Stimulated activated naive CD4-positive, alpha-beta T cell (primary cell): ENCODE data around the gene CLCA4.

Source experiments
- DNase-seq, 6 experiments: peaks; one replicate each; lab custom pipeline; 2025; lab: John Stamatoyannopoulos, UW

CLCA4 gene, protein sequence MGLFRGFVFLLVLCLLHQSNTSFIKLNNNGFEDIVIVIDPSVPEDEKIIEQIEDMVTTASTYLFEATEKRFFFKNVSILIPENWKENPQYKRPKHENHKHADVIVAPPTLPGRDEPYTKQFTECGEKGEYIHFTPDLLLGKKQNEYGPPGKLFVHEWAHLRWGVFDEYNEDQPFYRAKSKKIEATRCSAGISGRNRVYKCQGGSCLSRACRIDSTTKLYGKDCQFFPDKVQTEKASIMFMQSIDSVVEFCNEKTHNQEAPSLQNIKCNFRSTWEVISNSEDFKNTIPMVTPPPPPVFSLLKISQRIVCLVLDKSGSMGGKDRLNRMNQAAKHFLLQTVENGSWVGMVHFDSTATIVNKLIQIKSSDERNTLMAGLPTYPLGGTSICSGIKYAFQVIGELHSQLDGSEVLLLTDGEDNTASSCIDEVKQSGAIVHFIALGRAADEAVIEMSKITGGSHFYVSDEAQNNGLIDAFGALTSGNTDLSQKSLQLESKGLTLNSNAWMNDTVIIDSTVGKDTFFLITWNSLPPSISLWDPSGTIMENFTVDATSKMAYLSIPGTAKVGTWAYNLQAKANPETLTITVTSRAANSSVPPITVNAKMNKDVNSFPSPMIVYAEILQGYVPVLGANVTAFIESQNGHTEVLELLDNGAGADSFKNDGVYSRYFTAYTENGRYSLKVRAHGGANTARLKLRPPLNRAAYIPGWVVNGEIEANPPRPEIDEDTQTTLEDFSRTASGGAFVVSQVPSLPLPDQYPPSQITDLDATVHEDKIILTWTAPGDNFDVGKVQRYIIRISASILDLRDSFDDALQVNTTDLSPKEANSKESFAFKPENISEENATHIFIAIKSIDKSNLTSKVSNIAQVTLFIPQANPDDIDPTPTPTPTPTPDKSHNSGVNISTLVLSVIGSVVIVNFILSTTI

DNA sequence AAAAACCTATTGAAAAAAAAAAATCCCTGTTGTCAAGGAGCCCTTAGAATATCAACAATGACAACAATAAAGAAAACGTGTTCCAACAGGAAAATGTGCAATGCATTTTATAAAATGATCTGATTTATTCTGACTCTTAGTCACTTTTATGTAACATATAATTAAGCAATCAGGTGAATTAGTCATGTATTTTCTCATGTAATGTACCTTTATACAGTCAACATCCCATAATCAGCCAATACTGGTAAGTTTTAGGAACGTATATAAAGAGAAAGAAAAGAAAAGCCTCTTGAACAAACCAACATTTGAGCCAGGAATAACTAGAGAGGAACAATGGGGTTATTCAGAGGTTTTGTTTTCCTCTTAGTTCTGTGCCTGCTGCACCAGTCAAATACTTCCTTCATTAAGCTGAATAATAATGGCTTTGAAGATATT is at the start of gene CLCA4:
CLCA4 (plus strand) TSS at position 292 of the 435 bp plus-strand sequence; CDS start at position 334, 42 bp downstream.
- DNase-seq, result no peak

GRCh38 chr1:86498281-86498680 is 48.6 kb upstream of the CLCA4 start:
- no peak for DNase-seq

DNA sequence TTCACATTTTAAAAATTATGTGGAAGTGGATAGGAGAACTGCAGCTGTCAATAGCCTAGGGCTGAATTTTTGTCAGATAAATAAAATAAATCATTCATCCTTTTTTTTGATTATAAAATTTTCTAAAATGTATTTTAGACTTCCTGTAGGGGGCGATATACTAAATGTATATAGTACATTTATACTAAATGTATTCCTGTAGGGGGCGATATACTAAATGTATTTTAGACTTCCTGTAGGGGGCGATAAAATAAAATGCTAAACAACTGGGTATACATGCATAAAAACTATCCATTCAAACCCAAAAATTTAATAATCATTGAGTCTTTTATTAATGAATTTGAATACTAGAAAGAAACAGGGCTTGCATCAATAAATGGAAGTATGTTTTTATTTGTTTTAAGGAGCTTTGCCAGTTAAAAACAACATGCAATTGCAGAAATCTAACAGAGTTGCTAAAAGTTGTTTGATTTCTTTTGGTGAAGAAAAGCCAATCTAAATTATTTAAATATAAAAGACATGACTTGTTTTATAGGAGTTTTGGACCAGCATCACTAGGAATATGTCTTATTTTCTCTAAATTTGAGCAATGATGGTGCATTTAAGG is 46.8 kb upstream of the CLCA4 start:
- peak in 3 of 6 experiments; percentile 48 to 84 (median 73) for DNase-seq

GRCh38 chr1:86500714-86501113 is 46.2 kb upstream of the CLCA4 start:
- no peak for DNase-seq

GRCh38 chr1:86502125-86502646 is 44.7 kb upstream of the CLCA4 start:
- peak; percentile 10 to 66 (median 29) for DNase-seq

- peak in 1 of 6 experiments; percentile 54 for DNase-seq
These were observed 44.0 kb upstream of the CLCA4 start for GRCh38 chr1:86502721-86503405.

- no peak for DNase-seq
These were observed 43.3 kb upstream of the CLCA4 start for GRCh38 chr1:86503406-86504136.

DNA sequence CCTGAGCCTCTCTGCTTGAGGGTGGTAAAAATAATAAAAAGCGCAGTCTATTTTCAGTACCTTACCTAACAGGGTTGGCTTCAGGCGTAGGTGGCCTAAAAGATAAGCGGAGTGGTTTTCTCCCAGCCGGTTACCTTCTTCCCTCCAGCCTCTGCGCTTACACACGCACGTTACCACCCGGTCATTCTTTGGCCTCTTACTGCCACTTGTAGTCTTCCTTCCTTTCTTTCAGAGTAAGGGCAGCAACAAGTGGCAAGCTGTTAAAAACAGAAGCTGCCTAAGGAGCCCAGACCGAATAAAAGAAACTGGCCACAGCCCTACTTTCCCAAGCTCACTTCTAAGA is 42.8 kb upstream of the CLCA4 start:
- no peak for DNase-seq

- no peak for DNase-seq
These were observed 41.8 kb upstream of the CLCA4 start for GRCh38 chr1:86504895-86505563.

GRCh38 chr1:86505564-86505902 is 41.3 kb upstream of the CLCA4 start:
- DNase-seq, result no peak

- DNase-seq, result peak in 2 of 6 experiments; percentile 9 to 21
These were observed 38.8 kb upstream of the CLCA4 start for GRCh38 chr1:86507935-86508582.

GRCh38 chr1:86508583-86508969 is 38.3 kb upstream of the CLCA4 start:
- no peak for DNase-seq

- no peak for DNase-seq
These were observed 31.3 kb upstream of the CLCA4 start for GRCh38 chr1:86515597-86515996.

DNA sequence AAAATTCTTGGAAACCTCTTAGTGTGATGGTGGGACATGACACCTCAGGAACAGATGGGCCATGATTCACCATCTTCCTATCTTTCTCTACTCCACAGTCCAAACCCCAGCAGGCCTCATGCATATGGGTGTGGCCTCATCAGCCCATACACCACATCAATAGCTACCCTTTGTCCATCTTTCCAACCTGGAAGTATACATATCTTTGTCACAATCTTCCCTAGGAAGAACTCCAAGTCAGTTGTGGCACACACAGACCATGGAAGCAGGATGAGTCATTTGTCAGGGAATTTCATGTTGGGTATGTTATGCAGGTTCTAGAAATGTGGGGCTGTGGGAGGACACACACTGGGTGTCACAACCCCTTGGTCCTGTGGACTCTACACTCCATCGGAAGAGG is 30.5 kb upstream of the CLCA4 start:
- no peak for DNase-seq

GRCh38 chr1:86517336-86517735 is 29.5 kb upstream of the CLCA4 start:
- DNase-seq, result no peak

- no peak for DNase-seq
These were observed 25.9 kb upstream of the CLCA4 start for GRCh38 chr1:86520789-86521521.

DNA sequence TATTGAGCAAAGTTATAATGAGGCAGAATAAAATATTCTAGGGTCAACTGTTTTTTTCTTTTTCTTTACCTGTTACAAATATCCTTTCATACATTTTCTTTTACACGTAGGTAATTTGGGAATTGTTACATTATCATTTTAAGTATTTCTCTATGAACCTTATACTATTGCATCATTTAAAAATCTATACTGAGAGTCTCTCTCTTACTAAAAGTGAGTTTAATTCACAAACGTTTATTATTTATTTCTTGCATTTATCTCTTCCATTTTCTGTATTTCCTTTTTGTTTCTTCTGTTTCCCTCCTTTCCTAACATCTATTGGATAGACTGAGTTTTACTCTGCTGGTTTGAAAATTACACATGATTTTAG is 25.4 kb upstream of the CLCA4 start:
- DNase-seq, result no peak

- no peak for DNase-seq
These were observed 24.6 kb upstream of the CLCA4 start for GRCh38 chr1:86522240-86522639.

GRCh38 chr1:86523670-86524354 is 23.1 kb upstream of the CLCA4 start:
- DNase-seq, result no peak
